Upper lobe of left lung (tissue), 6 donors: ENCODE measurements around the gene GRIK3. TPM values are rescaled to one million over a fixed set of nuclear protein-coding genes. Genes with fewer than 3 reads are reported as not detected.

Experiments
- ATAC-seq, 2 donors: fragments of 200-7000 bp; cut with Tn5 transposase; one replicate each; pipeline ENCODE4 v1.9.1; 2022; ENCODE audit warnings: mild to moderate bottlenecking in 2 of 2, moderate library complexity in 2 of 2; ENCODE audit not compliant: low FRiP score in 2 of 2
- DNase-seq, 2 donors: peaks; one replicate each; pipeline ENCODE4 v3.0.0-alpha.2; 2019 to 2020
- H3K27ac ChIP-seq, 4 donors: fragments of 200-600 bp; sonication (generic); one replicate each; pipeline ENCODE4 v1.5.1; 2016 to 2019
- H3K27me3 ChIP-seq, 4 donors: fragments of 200-600 bp; sonication (generic); one replicate each; pipeline ENCODE4 v1.5.1; 2017 to 2019
- H3K36me3 ChIP-seq, 4 donors: fragments of 200-600 bp; sonication (generic); one replicate each; pipeline ENCODE4 v1.5.1; 2016 to 2019
- H3K4me1 ChIP-seq, 4 donors: fragments of 200-600 bp; sonication (generic); one replicate each; pipeline ENCODE4 v1.5.1; 2018 to 2019
- H3K4me3 ChIP-seq, 4 donors: fragments of 200-600 bp; sonication (generic); one replicate each; pipeline ENCODE4 v1.5.1; 2017 to 2019; ENCODE audit warnings: mild to moderate bottlenecking in 2 of 4, moderate library complexity in 1 of 4
- H3K9me3 ChIP-seq, 4 donors: fragments of 200-600 bp; sonication (generic); one replicate each; pipeline ENCODE4 v1.5.1; 2018 to 2019
- CTCF ChIP-seq, 6 experiments: fragments of 450-650 bp in 4 of 6; fragments of 200-600 bp in 2 of 6; sonication (generic) in 2 of 6; IDR thresholded peaks; one replicate each; pipeline ENCODE4 v1.5.1; 2016 to 2019; ENCODE audit warnings: antibody characterized with exemption in 6 of 6
- EP300 ChIP-seq, 4 donors: sonication (generic); formaldehyde crosslinking; IDR thresholded peaks; one replicate each; pipeline ENCODE4 v1.5.1; 2017; ENCODE audit warnings: antibody characterized with exemption in 4 of 4, control low read depth in 2 of 4
- POLR2A ChIP-seq, 4 donors: fragments of 450-650 bp; IDR thresholded peaks; one replicate each; pipeline ENCODE4 v1.5.1; 2016 to 2017; ENCODE audit warnings: antibody characterized with exemption in 4 of 4, mild to moderate bottlenecking in 2 of 4
- POLR2AphosphoS5 ChIP-seq, 2 donors: sonication (generic); formaldehyde crosslinking; IDR thresholded peaks; one replicate each; pipeline ENCODE4 v1.5.1; 2017; ENCODE audit warnings: antibody characterized with exemption in 2 of 2
- WGBS, 2 donors: methylation state at CpG; one replicate each; pipeline ENCODE4 v1.1.5; 2017 to 2018; 5-methylcytosine and 5-hydroxymethylcytosine counted together
- total RNA-seq, 6 donors: library from RNA; depleted of rRNA in 4 of 6; stranded (reverse); fragments of >200 nt in 4 of 6; gene quantifications; one replicate each; pipeline versions ENCODE4 v1.1.0 to v1.2.1, GENCODE V29; 2016 to 2021
- donor health status: DM: no; HTN: no; CAD: no; lungs with moderate emphysema.
- donor health status: DM: no; HTN: yes; CAD: no; lungs with severe emphysema.

The GRIK3 gene
- total RNA-seq, 6 donors from 2014 or later = 0.10 to 0.22 TPM; not detected in 4

DNA sequence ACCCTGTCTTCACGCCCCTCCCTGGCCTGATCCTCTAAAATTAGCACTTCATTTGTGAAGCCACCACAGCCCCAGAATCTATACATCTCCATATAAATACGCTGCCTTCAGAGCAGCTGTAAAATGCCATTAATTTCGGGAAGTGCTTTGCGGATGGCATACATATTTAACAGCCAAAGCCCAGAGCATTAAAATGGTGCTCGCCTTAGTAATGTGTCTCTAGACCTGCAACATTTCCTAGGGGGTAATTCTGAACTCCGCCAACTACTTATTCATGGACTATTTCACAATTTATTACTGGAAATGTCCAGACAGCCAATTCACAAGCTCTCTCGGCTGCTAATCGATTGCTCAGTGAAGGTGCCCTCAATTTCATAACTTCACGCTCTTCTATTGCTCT is 189.4 kb downstream of the GRIK3 start:
- H3K36me3 ChIP-seq = no peaks in the 10 kb centered on the region
- H3K27me3 ChIP-seq = no peaks in the 10 kb centered on the region
- ATAC-seq = no peak
- H3K4me3 ChIP-seq = no peak overlapping the region
- H3K4me1 ChIP-seq = no peaks in the 10 kb centered on the region
- WGBS, 2 donors = 58 to 68% methylated on average over 9 of the region's 9 CpGs
- TF ChIP-seq POLR2AphosphoS5 (IDR thresholded peaks at IDR 0.05) (no peak), POLR2A (IDR thresholded peaks at IDR 0.05) (no peak), CTCF (IDR thresholded peaks at IDR 0.05) (no peak), EP300 (IDR thresholded peaks at IDR 0.05) (no peak)
- no peaks in the 10 kb centered on the region for H3K9me3 ChIP-seq
- no peak for DNase-seq
- no peak overlapping the region for H3K27ac ChIP-seq

DNA sequence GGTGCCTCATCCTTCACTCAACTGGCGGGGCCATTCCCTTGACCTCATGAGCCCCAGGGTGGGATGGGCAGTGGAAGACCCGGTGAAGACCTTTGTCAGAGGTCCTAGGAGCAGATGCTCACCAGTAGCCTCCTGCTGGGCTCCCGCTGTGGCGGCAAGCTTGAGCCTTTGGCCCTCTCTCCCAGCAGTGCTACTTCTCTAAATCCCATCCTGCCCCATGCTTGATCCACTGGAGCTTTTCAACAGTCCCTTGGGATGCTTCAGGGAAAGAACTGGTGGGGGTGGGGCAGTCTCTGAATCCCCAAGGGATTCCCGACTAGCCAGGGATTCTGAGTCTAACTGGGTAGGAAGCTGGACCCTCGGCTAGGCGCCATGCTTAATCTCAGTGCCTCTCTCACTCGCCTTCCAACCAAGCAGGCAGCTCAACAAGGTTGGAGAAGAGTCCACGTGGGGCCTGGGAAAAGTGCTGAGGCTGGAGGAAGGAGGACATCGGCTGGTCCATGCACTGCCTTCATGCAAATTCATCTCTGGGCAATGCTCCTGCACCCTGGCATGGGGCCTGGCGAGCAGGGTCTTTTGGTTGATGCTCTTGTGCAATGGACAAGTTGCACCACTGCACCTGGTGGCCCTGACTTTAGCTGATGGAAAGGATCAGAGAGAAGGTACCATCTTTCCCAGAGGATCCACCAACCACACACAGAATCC is 190.3 kb downstream of the GRIK3 start:
- Histone ChIP-seq H3K27ac (no peak overlapping the region), H3K27me3 (no peaks in the 10 kb centered on the region), H3K36me3 (no peaks in the 10 kb centered on the region), H3K4me1 (no peaks in the 10 kb centered on the region), H3K4me3 (no peak overlapping the region), H3K9me3 (no peaks in the 10 kb centered on the region)
- 77 to 78% methylated on average over 9 to 11 of the region's 11 CpGs for WGBS, 2 donors
- ATAC-seq (no peak), DNase-seq (no peak)
- TF ChIP-seq POLR2A (IDR thresholded peaks at IDR 0.05) = no peak
- TF ChIP-seq CTCF (IDR thresholded peaks at IDR 0.05) = no peak
- no peak for TF ChIP-seq POLR2AphosphoS5 (IDR thresholded peaks at IDR 0.05)
- TF ChIP-seq EP300 (IDR thresholded peaks at IDR 0.05) = no peak

DNA sequence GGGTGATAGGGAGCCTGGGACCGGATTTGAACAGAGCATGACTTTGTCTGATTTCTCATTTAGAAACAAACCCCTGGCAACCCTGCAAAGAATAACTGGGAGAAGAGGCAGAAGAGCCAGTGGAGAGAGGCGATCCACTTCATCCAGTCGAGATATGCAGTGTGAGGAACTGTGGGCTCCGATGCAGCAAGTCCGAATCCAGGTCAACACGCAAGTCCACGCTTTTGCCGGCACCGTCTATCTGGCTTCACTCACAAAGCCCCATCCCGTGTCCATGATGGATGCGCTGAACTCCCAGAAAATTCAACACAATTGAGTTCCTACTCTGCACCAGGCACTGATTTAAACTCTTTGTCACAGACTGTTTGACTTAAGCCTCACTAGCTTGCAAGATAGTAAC is 191.3 kb downstream of the GRIK3 start:
- Histone ChIP-seq H3K27ac (no peak overlapping the region), H3K4me1 (no peaks in the 10 kb centered on the region), H3K36me3 (no peaks in the 10 kb centered on the region), H3K4me3 (no peak overlapping the region), H3K9me3 (no peaks in the 10 kb centered on the region), H3K27me3 (no peaks in the 10 kb centered on the region)
- DNase-seq (no peak), ATAC-seq (no peak)
- WGBS, 2 donors = 82% methylated on average over 11 of the region's 11 CpGs
- TF ChIP-seq POLR2AphosphoS5 (IDR thresholded peaks at IDR 0.05) = no peak

- Histone ChIP-seq H3K27ac (no peak overlapping the region), H3K27me3 (no peaks in the 10 kb centered on the region), H3K36me3 (no peaks in the 10 kb centered on the region), H3K9me3 (no peaks in the 10 kb centered on the region), H3K4me3 (no peak overlapping the region), H3K4me1 (no peaks in the 10 kb centered on the region)
- TF ChIP-seq POLR2AphosphoS5 (IDR thresholded peaks at IDR 0.05) = no peak
- TF ChIP-seq CTCF (IDR thresholded peaks at IDR 0.05) = no peak
- no peak for TF ChIP-seq EP300 (IDR thresholded peaks at IDR 0.05)
- TF ChIP-seq POLR2A (IDR thresholded peaks at IDR 0.05) = no peak
- DNase-seq (no peak), ATAC-seq (no peak)
- WGBS, 2 donors = 43 to 56% methylated on average over 6 to 7 of the region's 7 CpGs
These were observed 191.9 kb downstream of the GRIK3 start for GRCh38 chr1:36842448-36842847.

GRCh38 chr1:36839485-36839884 is 194.8 kb downstream of the GRIK3 start:
- no peaks in the 10 kb centered on the region for H3K36me3 ChIP-seq
- DNase-seq = no peak
- no peaks in the 10 kb centered on the region for H3K27me3 ChIP-seq
- H3K4me1 ChIP-seq = no peaks in the 10 kb centered on the region
- WGBS, 2 donors = 80 to 94% methylated on average over 2 of the region's 2 CpGs
- no peak for ATAC-seq
- H3K27ac ChIP-seq = no peak overlapping the region
- TF ChIP-seq CTCF (IDR thresholded peaks at IDR 0.05) = no peak
- no peak for TF ChIP-seq EP300 (IDR thresholded peaks at IDR 0.05)
- TF ChIP-seq POLR2AphosphoS5 (IDR thresholded peaks at IDR 0.05) = no peak
- no peak for TF ChIP-seq POLR2A (IDR thresholded peaks at IDR 0.05)
- no peak overlapping the region for H3K4me3 ChIP-seq
- no peaks in the 10 kb centered on the region for H3K9me3 ChIP-seq
